GOT3 (cell line): Measurements from ENCODE around the gene ABHD15.

ENCODE experiments used
- DNase-seq: peaks from one replicate; lab custom pipeline; 2025; ENCODE audit warnings: mixed read lengths; lab: John Stamatoyannopoulos, UW

ABHD15 gene

GRCh38 chr17:29566473-29567303 is at the start of gene ABHD15:
Gene ABHD15, minus strand, starts transcription at chr17:29567037. Its CDS starts 71 bp downstream, at chr17:29566966.
- peak; percentile 67 for DNase-seq

DNA sequence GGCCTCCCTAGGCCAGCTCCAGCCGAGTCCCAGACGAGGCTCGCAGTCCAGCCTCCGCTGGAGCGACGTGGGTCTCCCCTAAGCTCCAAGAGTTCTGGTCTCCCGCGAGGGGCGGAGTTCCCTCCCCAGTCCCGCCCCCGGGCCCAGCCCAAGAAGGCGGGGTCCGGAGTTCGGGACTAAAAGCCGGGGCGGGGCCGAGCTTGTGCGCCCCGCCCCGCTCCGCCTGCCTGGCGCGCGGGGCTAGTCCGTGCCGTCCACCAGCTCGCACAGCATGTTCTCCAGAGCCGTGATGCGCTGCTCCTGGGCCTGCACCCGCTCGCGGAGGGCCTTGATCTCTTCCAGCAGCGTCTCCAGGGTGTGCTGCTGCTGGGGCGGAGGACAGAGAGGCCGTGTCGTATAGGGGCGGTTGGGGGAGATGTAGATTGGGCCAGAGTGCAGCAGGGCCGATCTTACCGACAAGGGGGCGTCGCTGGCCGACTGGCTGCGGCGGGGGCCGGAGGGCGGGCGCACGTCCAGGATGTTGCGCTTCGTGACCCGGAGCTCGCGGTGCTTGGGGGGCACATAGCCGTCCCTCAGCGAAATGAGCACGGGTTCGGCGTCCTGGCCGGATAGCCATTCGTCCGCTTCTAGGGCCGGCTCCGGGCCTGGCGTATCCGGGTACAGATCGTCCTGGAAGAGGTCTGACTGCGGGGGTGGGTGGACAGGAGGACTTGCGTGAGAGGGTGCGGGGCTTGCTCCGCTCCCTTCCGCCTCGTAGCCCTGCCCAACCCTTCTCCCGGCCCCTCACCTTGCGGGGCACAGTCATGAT is 48.9 kb upstream of the ABHD15 start:
- DNase-seq, result peak; percentile 43

- DNase-seq, result no peak
These were observed 48.2 kb upstream of the ABHD15 start for GRCh38 chr17:29615048-29615385.

DNA sequence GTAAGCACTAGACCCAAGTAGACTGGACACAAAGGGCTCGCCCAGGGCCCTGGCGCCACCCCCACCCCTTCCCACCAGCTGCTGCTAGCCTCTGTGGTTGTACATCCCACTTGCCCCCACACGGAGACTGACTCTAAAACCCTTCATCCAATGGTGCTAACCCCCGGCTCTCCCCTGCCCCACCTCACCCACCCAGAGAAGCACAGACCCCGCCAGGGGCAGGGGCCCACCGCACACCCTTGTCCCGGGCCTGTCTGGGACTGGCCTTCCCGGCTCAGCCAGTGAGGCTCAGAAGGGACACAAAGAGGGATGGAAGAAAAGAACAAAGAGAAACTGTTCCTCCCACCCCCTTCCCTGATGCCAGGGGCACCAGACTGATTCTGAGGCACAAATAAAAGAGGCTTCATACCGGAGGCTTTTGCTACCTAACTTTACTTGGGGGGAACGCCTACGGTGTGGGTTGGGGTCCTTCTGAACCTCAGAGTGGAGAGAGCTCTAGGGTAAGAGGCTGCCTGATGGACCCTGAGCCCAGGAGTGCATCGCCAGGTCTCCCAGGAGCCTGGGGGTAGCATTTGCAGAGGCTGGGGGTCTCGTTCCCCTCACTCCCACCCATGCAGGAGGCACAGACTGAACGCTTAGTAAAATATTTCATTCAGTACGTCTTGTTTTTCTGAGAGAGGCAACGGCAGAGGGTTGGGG is 47.7 kb upstream of the ABHD15 start:
- DNase-seq, result no peak

- DNase-seq, result no peak
These were observed 47.0 kb upstream of the ABHD15 start for GRCh38 chr17:29613856-29614255.

DNA sequence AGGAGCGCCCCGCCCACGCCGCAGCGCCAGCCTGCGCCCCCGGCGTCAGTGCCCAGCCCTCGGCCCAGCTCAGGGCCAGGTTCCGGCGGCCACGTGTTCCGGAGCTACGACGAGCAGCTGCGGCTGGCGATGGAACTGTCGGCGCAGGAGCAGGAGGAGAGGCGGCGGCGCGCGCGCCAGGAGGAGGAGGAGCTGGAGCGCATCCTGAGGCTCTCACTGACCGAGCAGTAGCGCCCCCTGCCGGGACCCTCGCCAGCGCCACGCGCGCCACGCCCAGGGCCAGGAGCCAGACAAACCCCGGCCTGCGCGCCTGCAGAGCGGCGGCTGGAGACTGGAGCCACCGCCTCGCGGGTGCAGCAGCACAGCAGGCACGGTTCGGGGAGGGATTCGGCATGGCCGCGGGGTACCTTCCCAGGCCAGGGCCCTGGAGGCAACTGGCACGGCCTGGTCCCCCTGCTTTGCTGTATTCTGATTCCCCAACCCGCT is 46.6 kb upstream of the ABHD15 start:
- DNase-seq, result no peak

- no peak for DNase-seq
These were observed 45.8 kb upstream of the ABHD15 start for GRCh38 chr17:29612404-29613280.

GRCh38 chr17:29612094-29612403 is 45.2 kb upstream of the ABHD15 start:
- DNase-seq, result no peak

DNA sequence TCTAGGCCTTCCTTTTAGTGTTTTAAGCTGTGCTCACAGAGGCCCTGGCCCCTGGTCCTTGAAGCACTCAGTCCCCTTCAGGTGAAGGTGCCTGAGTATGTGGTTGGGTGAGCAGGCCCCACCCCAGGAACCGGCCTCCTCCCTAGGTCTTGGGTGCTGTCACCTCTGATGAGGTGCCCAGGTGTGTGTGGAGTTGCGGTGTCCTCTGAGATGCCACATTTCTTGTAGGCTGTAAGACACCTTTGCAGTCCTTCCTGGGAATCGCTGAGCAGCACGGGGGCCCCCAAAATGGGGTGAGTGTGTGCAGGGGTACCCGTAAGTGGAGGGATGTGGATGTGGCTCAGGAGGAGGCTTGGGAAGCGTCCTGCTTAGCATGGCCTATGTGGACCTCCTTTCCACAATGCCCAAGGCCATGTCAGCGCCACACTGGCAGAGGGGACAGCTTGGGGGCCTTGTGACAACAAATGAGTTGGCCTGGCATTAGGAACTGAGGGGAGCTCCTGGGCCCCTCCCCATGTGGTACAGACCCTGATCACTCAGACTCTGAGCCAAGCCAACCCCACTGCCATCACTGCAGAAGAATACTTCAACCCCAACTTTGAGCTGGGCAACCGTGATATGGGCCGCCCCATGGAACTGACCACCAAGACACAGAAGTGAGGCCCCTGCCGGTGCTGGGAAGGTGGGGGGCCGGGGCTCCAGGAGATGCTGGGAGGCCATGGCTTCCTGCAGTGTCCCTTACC is 44.7 kb upstream of the ABHD15 start:
- no peak for DNase-seq

DNA sequence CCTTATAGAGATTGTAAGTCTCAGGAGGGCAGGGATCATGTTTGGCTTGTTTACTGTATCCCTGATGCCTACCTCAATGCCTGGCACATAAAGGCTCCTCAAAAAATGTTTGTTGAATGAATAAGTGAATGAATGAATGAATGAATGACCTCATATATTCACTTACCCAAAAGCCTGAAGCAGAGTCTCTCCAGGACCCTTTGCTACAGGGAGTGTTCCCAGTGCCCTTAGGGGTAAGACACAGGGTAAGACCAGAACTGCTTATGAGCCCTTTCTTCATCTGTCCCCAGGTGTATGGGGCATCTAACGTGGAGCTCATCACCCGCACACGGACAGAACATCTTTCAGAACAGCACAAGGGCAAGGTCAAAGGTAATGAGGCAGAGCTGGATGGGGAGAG is 43.6 kb upstream of the ABHD15 start:
- DNase-seq, result no peak

DNA sequence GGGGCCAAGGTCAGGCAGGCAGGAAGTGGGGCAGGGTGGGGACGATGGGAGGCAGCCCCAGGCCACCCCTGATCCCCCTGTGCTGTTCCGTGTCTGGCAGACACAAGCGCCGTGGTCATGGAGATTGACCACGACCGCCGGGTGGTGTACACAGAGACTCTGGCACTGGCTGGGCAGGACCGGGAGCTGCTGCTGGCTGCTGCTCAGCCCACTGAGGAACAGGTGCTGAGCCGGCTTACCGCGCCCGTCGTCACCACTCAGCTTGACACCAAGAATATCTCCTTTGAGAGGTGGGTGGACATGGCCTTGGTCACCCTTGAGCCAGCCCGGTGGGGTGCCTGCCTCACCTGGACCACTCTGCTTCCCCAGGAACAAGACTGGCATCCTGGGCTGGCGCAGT is 42.1 kb upstream of the ABHD15 start:
- no peak for DNase-seq

- DNase-seq, result no peak
These were observed 40.8 kb upstream of the ABHD15 start for GRCh38 chr17:29607557-29608195.

DNA sequence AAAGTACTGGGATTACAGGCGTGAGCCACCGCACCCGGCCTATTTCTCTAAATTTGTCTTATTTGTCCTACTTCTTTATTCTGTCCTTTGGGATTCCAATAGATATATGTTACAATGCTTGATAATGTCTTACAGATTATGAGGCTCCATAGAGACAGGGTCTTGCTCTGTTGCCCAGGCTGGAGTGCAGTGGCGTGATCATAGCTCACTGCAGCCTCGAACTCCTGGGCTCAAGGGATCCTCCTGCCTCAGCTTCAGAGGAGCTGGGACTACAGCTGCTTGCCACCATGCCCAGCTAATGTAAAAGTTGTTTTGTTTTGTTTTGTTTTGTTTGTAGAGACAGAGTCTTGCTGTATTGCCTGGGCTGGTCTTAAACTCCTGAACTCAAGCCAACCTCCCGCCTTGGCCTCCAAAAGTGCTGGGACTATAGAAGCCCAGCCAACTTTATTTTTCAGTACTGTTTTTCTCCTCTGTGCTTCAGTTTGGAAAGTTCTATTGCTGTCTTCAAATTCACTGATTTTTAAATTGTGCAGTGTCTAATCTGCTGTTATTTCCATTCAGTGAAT is 36.4 kb upstream of the ABHD15 start:
- DNase-seq, result no peak

- DNase-seq, result no peak
These were observed 30.7 kb upstream of the ABHD15 start for GRCh38 chr17:29597361-29598172.

- no peak for DNase-seq
These were observed 30.0 kb upstream of the ABHD15 start for GRCh38 chr17:29596811-29597210.

GRCh38 chr17:29595943-29596774 is 29.3 kb upstream of the ABHD15 start:
- no peak for DNase-seq

DNA sequence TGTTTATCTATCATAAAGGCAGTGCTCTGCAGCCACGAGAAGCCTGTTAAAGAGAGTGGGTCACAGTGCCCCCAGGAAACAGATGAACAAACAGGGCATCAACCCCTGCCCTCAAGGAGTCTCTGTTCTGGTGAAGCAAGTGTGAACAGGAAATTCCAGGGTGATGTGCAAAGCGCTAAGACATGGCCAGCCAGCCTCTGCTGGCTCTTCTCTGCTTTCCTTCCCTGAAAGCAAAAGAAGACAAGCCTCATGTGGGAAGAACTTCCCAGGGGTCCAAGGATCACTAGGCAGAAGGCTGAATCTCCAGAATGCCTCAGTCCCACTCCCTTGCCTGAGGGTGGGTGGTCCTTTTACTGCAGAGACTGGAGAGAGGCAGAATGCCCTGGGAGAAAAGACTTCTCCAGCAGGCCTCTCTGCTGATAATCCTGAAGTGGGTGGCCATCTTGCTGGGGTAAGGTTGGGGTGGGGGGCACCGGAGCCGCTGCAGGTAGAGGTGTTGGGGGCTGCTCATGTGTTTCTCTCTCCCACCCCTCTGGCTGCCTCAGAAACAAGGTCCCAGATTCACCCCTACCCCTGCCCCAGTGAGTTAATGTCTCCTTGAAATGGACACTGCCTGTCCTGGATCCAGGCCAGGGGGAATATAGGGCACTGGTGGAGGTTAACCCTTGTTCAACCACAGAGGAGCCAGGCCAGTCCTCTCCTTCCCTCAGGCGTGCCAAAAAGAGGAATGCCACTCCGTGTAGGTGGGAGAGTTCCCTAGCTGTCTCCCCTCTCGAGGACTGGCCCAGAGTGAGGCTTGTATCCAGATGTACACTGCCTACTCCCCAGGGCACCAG is 28.5 kb upstream of the ABHD15 start:
- no peak for DNase-seq
